Activated CD4-positive, CD25-positive, alpha-beta regulatory T cell (primary cell): ENCODE data around the gene CLIP1.
"Not testable (repeated sequence)": the region's sequence is repeated elsewhere in the genome, so short reads cannot be mapped to it uniquely, and the experiment has no call there.

Source experiments
- DNase-seq, 4 experiments: peaks; one replicate each; lab custom pipeline; 2025; lab: John Stamatoyannopoulos, UW

CLIP1 gene

DNA sequence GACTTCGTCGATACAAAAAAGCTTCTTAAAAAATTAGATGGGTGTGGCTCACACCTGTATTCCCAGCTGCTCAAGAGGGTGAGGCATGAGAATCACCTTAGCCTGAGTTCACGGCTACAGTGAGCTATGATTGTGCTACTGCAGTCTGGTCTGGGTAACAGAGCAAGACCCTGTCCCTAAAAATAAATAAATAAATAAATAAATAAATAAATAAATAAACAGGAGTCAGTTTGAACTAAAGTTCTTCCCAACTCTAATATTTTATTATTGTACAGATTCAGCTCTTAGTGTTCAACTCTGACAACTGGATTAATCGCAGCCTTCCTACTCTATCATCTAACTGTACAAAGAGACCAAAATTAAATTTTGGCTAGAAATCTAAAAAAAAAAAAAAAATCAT lies 12.7 kb upstream of the CLIP1 start:
- DNase-seq = no peak

DNA sequence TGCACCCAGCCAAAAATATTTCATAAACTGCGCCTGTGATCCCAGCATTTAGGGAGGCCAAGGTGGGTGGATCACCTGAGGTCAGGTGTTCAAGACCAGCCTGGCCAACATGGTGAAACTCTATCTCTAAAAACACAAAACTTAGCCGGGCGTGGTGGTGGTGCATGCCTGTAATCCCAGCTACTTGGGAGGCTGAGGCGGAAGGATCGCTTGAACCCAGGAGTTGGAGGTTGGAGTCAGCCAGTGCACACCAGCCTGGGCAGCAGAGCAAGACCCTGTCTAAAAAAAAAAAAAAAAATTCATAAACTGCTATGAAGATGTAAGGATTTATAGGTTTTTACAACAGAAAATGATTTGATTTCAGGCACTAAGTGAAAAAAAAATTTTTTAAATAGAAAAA lies 6.6 kb upstream of the CLIP1 start:
- DNase-seq = not testable (repeated sequence)

DNA sequence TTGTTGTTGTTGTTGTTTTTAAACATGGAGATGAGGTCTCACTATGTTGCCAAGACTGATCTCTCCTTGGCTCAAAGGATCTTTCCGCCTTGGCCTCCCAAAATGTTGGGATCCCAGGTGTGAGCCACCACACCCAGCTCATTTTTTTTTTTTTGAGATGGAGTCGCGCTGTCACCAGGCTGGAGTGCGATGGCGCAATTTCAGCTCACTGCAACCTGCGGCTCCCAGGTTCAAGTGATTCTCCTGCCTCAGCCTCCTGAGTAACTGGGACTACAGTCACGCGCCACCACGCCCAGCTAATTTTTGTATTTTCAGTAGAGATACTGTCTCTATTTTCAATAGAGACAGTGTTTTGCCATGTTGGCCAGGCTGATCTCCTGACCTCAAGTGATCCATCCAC lies 4.9 kb upstream of the CLIP1 start:
- DNase-seq = no peak

DNA sequence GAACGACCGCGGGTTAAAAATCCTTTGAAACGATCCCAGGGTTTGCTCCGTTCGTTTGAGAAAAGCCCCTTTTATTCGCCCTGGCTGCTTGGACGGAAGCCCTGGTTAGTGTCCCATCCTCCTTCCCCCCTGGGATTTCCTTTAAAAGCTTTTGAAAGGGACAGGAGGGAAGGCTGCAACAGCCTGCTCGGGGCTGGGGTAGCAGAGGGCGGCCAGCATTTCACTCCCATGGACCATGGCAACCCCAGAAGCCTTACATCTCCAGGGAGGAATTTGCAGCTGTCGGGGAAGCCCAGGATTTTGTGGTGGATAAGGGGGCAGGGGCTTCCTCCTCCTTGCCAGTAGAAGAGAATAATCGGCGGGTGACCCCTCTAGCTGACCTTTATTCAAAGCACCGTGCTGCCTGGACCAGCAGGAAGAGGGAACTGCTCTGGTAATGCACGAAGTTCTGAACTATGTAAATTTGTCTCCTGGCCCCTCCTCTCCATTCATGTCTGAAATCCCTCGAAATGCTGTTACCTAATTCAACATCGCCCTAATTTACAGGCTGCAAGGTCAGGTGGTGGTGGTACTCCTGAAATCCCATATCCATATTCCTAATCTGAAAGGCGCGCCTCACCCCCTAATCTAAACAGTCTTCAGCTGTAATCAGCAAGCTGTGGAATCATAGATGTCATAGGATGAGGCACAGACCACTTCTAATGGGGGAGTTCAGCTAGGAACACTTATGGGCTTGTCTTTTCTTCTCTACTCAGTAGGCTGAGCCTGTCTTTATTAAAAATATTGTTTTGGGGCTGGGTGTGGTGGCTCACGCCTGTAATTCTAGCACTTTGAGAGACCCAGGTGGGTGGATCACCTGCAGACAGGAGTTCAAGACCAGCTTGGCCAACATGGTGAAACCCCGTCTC lies 1.0 kb upstream of the CLIP1 start:
- no peak for DNase-seq

DNA sequence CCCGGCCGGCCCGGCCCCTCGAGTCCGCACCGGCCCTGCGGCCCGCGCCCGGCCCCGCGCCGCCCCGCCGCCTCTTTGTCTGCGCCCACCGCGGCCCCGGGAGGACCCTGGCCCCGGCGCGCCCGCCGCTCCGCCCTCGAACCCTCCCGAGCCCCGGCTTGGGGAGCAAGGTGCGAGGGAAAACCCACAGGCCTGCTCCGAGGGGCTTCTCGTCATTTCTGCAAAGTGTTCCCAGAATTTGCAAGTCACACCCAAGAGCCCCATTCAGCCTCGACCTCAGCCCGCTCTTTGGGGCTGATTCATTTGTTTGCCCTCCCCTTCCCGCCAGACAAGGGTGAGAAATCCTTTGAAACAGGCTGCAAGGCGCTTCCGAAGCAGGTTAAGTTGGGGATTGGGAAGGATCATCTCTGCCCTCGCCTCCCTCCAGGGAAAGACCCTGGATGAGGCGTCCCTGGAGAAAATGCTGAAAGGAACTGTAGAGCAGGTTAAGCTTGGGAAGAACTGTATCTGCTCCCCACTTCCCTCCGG lies 325 bp upstream of the CLIP1 start:
- peak in 1 of 4 experiments; percentile 25 for DNase-seq

DNA sequence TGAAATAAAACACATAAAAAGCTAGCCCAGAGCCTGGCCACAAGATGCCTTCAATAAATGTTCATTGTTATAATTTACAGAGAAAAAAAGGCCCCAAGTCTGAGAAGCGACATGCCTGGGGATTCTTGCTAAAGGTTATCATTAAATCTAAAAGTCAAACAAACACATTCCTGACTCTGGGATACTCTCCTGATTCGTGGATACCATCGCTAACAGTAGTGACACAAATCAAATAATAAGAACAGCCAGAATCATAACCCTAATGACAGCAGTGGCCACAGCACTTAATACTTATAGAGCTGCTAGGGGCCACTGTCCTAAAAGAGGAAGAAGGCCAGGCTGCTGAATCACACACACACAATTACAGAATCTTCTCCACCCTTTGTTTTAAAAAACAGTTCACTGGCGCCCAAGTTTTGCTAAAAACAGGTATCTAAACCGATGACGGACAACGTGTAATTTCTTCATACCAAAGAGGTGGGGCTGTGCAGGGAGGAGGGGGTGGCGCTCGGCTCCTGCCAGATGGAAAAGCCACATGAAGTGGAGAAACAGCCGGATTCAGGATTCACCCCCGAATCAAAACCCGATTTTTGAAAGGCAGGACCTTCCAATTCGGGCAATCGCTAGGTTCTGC lies 1.2 kb downstream of the CLIP1 start:
- DNase-seq = no peak

DNA sequence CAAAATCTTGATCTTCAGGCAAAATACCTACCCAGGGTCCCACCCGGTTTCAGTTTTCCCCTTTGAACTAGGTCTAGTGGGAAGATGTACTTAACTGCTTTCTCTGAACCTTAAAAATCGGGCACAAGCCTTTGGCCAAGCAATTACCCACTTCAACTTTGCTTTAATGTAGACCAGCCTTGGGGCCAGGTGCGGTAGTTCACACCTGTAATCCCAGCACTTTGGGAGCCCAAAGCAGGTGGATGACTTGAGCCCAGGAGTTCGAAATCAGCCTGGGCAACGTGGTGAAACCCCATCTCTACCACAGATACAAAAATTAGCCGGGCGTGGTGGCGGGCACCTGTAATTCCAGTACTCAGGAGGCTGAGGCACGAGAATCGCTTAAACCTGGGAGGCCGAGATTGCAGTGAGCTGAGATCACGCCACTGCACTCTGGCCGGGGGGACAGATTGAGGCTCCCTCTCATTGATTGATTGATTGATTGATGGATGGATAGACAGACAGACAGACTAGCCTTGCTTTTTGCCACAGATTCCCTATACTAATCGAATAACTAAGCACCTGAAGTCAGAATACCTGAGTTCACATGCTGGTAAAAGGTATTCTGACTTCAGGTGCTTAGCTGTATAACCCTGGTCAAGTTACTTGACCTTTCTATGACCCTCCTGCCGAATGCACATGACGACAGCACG lies 1.9 kb downstream of the CLIP1 start:
- no peak for DNase-seq

DNA sequence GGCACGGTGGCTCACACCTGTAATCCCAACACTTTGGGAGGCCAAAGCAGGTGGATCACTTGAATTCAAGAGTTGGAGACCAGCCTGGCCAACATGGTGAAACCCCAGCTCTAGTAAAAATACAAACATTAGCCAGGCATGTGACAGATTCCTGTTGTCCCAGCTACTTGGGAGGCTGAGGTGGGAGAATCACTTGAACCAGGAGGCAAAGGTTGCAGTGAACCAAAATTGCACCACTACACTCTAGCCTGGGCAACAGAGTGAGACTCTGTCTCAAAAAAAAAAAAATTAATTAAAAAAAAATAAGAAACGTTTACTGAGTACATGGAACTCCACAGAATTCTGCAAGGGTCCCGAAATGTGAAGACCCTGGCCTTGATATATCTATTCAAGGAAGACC lies 3.4 kb downstream of the CLIP1 start:
- DNase-seq = not testable (repeated sequence)

DNA sequence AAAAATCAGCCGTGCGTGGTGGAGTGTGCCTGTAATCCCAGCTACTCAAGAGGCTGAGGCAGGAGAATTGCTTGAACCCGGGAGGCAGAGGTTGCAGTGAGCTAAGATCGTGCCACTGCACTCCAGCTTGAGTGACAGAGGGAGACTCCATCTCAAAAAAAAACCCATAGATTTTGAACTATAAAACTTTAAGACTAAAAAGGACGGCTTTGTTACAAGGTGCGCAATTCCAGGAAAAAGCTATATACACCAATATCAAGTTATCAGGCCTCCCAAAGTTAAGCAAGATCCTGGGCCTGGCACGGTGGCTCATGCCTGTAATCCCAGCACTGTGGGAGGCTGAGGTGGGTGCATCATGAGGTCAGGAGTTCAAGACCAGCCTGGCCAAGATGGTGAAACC lies 6.8 kb downstream of the CLIP1 start:
- DNase-seq = not testable (repeated sequence)

DNA sequence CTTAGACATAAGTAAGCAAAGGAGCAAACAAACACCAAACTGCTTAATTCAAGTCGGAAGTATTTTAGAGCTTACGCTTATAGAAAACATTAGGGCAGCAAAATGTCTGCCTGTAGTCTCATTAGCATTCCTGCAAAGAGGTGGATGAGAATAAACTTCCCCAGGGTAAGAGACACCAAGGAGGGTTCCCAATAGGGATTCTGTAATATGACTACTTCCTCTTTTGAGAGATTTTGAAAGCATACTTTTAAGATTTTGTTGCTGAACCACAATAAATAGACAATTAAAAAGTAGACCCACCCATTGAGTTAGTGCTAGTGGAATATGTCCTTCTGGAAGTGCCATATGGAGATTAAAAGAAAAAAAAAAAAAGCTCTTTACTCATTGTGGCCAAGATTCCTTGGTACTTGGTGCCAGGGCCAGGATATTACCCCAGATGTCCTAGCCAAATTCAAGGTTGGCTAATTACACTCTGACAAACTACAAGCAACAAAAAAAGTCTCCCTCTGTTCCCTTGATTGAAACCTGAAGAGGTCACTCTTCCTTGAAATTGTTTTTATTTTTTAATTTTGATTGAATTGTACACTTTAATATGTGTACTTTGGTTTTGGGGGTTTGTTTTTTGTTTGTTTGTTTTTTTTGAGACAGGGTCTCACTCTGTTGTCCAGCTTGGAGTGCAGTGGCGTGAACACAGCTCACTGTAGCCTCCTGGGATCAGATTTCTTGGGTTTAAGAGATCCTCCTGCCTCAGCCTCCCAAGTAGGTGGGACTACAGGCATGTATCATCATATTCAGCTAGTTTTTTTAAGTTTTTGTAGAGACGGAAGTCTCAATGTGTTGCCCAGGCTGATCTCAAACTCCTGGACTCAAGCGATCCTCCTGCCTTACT lies 8.7 kb downstream of the CLIP1 start:
- no peak for DNase-seq

DNA sequence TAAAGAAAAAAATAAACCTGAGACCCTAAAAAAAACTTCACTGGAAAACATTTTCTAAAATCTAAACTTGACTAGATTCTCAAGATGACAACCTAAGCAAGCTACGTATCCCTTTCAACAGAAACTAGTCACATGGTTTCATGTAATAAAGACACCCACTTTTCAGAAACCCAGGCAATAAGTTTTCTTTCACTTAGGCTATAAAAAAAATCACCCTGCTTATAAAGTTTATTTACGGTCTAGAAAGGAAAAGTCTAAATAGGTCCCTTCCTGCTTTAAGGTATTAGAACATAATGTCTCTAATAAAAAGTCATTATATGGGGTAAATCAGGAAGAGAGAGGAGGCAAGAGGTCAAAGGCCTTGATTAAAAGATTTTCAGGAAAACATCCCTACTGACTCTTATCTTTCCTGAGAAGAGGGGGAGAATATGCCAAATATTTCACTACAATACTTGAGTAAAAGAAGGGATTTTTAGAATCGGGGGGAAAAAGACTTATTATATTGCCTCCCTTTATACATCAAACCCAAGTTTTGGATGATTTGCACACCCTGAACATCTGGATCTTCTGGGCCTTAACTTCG lies 9.5 kb downstream of the CLIP1 start:
- no peak for DNase-seq

DNA sequence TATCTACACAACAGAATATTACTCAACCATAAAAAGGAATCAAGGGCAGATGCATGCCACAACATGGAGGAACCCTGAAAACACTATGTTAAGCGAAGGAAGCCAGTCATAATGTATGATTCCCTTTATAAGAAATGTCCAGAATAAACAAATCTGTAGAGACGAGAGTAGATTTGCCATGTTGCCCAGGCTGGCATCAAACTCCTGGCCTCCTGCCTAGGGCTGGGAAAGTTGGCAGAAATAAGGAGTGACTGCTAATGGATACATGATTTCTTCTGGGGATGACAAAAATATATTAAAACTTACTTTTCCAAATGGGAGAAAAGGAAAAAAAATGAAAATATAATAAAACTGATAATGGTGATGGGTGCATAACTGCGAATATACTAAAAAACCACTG lies 10.9 kb downstream of the CLIP1 start:
- no peak for DNase-seq

DNA sequence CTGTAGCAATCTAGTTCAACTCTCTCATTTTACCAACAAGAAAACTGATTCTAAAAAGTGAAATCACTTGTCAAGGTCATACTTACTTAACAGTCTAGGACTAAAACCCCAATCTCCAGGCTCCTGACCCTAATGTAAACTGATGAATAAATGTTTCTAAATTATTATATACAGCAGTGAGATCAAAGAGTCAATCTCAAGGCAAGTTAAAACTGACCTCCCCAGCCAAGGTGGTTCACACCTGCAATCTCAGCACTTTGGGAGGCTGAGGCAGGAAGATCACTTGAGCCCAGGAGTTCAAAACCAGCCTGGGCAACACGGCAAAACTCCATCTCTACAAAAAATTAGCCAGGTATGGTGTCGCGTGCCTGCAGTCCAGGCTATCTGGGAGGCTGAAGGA lies 15.3 kb downstream of the CLIP1 start:
- DNase-seq = no peak

DNA sequence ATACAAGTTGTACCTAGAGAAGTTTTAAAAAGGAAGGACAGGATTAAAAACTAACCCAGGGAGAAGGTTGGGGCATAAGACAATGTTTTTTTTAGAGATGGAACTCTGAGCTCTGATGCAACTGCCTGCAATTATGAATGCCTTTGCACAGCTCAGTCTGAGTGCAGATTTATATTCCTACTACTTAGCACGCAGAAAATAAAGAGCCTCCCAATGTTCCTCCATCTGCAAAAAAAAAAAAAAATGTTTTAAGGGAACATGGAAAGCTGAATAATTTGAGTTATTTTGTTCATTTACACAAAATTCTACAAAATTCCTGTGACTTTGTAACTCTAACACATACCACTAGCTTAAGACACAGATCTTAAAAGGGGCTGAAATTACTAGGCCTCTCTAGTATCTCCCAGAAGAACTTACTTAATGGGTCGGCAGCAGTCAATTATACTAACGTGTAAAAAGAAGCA lies 15.7 kb downstream of the CLIP1 start:
- DNase-seq = no peak

DNA sequence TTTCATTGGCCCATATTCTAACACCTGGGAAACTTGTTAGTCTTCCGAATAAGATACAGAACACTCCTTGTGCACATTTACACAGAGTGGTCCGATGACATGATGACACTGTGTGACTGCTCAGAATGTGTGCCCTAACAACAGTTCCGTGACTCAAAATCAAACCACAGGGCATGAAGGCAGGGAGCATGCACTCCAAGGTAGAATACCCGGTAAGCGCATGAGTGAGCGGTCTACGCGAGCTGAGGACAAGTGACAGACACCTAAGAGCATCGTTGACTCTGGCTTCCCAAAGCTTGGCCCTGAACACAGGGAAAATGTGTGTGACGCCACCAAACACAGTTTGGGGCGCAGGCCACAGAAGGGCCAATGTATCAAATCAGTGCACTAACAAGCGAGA lies 18.6 kb downstream of the CLIP1 start:
- no peak for DNase-seq

DNA sequence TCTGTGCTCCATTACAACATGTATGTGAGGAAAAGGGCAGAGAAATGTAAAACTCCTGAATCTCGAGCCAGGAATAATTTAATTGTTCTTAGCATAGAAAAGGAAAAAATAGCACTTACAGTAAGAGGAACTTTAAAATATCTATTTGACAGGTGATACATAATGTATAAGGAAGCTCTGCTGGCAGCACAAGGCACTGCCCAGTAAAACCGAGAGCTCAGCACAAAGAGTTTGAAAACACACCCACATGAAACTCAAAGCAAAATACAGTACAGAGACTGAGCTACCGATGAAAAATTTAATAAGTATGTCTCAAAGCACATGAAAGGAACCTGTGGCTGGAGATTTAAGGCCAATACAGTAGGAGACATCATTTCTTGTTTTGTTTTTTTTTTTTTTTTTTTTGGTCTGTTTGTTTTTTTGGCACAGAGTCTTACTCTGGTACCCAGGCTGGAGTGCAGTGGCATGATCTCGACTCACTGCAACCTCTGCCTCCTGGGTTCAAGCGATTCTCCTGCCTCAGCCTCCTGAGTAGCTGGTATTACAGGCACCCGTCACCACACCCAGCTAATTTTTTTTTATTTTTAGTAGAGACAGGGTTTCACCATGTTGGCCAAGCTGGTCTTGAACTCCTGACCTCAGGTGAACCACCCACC lies 19.2 kb downstream of the CLIP1 start:
- no peak for DNase-seq

DNA sequence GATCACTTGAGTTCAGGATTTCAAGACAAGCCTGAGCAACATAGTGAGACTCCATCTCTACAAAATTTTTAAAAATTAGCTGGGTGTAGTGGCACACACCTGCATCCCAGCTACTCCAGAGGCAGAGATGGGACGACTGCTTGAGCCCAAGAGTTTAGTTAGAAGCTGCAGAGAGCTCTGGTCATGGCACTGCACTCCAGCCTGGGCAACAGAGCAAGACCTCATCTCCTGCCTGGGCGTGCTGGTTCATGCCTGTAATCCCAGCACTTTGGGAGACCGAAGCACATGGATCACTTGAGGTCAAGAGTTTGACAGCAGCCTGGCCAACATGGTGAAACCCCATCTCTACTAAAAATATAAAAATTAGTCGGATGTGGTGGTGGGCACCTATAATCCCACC lies 20.2 kb downstream of the CLIP1 start:
- DNase-seq = no peak

DNA sequence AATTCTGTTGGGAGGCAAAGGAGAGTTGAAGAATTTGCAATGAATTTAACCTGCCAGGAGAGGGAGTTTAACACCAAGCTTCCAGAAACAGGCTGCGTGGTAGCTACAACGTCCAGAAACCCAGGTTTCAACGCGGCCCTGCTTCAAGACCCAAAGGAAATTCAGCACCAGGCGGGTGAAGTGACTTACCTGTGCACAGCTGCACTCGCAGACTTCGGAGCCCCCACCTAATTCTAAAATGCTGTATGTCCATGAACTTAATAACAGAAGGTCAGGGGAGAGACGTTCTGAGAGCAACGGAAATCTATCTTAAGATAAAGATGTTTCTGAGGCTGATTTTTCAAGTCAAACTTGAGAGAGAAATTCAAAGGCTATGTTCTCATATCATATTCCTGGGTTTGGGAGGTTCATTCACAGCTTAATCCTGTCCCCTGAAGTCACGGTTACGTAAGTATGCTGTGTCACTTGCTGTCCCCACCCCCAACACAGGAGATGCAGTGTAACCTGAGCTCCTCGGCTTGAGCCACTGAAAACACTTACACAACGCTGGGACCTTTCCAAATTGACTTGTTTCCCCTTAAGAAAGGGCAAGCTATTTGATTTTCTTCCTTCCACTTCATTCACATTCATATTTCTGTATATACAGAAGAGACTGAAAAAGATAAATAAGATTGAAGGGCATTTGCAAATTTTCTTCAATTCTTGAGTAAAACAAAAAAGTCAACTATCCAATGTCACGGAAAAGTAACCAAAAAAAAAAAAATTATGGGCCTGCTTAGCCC lies 22.7 kb downstream of the CLIP1 start:
- DNase-seq = peak in 3 of 4 experiments; percentile 11 to 30 (median 28)

DNA sequence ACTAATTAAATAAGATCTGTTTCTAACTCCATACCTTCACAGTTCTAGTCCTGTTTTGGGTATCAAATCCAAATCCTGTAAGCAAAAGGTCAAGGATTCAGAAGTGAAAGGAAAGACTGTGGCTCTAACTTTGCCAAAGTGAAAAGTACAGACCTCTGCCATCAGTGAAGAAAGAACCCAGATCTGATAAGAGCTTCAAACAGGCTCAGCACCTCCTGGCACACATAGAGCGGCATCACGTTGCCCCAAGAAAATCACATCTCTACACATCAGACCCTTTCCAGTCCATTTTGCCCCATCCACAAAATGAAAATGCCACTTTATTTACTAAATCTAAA lies 23.2 kb downstream of the CLIP1 start:
- DNase-seq = no peak

DNA sequence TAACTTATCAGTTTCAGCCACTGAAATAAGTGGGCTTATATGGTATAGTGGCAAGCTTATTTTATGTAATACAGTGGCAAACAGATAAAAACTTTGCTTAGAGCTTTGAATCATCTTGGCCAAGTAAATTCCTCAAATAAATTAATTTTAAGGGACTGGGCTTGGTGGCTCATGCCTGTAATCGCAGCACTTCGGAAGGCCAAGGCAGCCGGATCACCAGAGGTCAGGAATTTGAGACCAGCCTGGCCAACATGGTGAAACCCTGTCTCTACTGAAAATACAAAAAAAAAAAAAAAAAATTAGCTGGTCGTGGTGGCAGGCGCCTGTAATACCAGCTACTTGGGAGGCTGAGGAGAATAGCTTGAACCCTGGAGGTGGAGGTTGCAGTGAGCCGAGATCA lies 24.5 kb downstream of the CLIP1 start:
- DNase-seq = not testable (repeated sequence)
